Activated naive CD8-positive, alpha-beta T cell (primary cell): ENCODE data around the gene TNNT2.

ENCODE experiments used
- H3K27ac Mint-ChIP-seq: one replicate; pipeline ENCODE4 v1.8.0; 2021; ENCODE audit warnings: mixed read lengths
- H3K27me3 Mint-ChIP-seq: one replicate; pipeline ENCODE4 v1.8.0; 2021; ENCODE audit warnings: mixed read lengths
- H3K36me3 Mint-ChIP-seq: one replicate; pipeline ENCODE4 v1.8.0; 2021; ENCODE audit warnings: mixed read lengths
- H3K4me1 Mint-ChIP-seq: one replicate; pipeline ENCODE4 v1.8.0; 2021; ENCODE audit warnings: low read depth, mixed read lengths
- H3K4me3 Mint-ChIP-seq: one replicate; pipeline ENCODE4 v1.8.0; 2021; ENCODE audit warnings: mild to moderate bottlenecking, mixed read lengths
- H3K9me3 Mint-ChIP-seq: one replicate; pipeline ENCODE4 v1.8.0; 2021; ENCODE audit warnings: low read depth, mixed read lengths

TNNT2 gene

DNA sequence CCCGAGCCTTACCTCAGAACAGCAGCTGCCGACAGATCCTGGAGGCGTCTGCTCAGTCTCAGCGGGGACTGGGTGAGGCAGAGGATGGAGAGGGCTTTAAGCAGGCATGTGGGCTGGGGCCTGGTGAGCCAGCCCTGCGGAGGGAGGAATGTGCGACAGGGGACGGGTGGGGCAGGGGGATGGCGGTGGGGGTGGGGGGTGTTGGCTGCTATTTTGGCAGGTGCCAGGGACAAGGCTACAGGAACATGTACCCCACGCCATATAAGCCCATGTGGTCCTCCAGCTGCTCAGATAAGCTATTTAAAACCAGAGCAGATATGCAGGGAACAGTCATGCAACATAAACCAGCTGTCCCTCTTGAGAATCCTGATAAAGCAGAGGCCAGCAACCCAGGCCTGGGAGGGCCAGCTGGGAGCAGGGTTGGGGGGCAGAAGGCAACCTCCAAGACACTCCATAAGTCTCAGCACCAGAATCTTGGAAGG lies at the start of gene TNNT2:
Gene TNNT2, minus strand, starts transcription at position 70 of the 482 bp plus-strand sequence. CDS start 4,426 bp downstream, outside the sequence.
- no peaks in the 10 kb centered on the region for H3K9me3 Mint-ChIP-seq
- no peaks in the 10 kb centered on the region for H3K27me3 Mint-ChIP-seq
- H3K27ac Mint-ChIP-seq, result no peak within 1 kb of the TSS
- no peaks in the 10 kb centered on the region for H3K4me1 Mint-ChIP-seq
- H3K4me3 Mint-ChIP-seq, result no peak within 1 kb of the TSS
- H3K36me3 Mint-ChIP-seq, result no peaks in the 10 kb centered on the region

DNA sequence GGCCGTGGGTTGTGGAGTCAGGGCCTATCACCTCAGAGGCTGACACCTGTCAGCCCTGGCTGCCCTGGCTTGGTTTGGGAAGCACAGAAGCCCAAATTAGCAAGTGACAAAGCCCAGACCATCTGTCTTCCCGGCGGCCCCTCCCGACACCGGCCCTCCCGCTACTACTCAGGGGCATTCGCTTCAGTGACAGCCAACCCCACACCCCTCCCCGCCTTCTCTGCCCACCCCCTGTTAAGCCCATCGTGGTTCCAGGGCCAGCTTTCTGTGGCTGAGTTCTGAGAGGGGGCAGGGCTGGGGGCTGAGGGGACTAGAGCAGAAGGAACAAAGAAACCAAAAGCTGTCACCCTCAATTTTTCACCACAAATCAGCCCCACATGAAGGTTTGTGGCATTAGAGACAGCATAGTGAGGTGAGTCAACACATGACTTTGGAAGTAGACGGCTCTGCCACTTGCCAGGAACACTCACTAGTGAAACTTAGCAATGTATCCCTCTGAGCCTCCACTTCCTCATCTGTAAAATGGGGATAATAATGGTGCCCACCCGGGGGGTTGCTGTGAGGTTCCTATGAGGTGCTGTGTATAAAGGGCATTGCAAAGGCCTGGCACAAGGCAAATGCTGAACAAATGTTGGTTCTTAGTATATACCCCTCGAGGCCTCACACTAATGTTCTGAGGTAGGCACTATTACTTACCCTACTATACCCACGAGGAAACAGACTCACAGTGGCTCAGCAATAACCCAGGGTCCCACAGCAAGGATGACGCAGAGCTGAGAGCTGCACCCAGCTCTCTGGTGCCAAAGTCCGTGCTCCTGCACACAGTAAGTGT lies 49.2 kb upstream of the TNNT2 start:
- no peak overlapping the region for H3K27ac Mint-ChIP-seq
- no peak overlapping the region for H3K4me3 Mint-ChIP-seq
- H3K4me1 Mint-ChIP-seq, result peaks cover 2% of the 10 kb centered on the region
- H3K27me3 Mint-ChIP-seq, result peaks cover 9% of the 10 kb centered on the region
- H3K36me3 Mint-ChIP-seq, result no peaks in the 10 kb centered on the region
- H3K9me3 Mint-ChIP-seq, result no peaks in the 10 kb centered on the region

DNA sequence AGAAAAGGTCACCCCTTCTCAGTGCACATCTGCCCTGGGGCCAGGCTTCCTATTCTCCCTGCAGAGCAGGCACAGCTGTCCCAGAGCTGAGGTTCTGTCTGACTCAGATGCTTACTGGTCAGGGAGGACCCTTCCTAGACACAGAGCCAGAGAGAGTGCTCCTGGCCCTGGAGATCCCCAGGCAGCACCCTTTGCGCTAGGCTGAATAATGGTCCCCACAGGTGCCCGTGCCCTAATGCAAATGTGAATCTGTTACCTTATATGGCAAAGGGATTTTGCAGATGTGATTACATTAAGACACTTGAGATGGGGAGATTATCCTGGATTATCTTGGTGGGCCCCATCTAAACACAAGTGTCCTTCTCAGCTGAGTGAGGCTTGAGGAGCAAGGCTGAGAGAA lies 46.7 kb upstream of the TNNT2 start:
- H3K4me3 Mint-ChIP-seq, result no peak overlapping the region
- H3K9me3 Mint-ChIP-seq, result no peaks in the 10 kb centered on the region
- H3K27me3 Mint-ChIP-seq, result peaks cover 3% of the 10 kb centered on the region
- peaks cover 2% of the 10 kb centered on the region for H3K4me1 Mint-ChIP-seq
- no peak overlapping the region for H3K27ac Mint-ChIP-seq
- H3K36me3 Mint-ChIP-seq, result no peaks in the 10 kb centered on the region

DNA sequence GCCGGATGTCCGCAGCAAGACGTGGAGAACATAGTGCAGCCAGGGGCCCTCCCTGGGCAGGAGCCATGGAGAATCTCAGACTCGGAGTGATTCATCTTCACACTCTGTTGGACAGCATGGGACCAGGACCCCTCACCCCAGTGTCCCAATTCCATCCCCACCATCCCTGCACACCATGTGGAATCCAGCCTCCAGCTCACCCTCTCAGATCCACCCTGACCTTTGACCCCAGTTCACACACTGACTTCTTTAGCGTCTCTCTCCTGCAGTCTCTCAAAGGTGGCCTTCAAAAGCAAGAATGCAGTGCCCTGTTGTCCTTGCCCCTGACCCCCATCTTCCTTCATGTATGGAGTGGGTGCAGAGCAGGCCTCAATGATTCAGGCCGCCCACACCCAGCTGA lies 46.2 kb upstream of the TNNT2 start:
- Mint-ChIP-seq H3K4me3 (no peak overlapping the region), H3K27me3 (no peaks in the 10 kb centered on the region), H3K36me3 (no peaks in the 10 kb centered on the region), H3K9me3 (no peaks in the 10 kb centered on the region), H3K27ac (no peak overlapping the region), H3K4me1 (peaks cover 2% of the 10 kb centered on the region)

DNA sequence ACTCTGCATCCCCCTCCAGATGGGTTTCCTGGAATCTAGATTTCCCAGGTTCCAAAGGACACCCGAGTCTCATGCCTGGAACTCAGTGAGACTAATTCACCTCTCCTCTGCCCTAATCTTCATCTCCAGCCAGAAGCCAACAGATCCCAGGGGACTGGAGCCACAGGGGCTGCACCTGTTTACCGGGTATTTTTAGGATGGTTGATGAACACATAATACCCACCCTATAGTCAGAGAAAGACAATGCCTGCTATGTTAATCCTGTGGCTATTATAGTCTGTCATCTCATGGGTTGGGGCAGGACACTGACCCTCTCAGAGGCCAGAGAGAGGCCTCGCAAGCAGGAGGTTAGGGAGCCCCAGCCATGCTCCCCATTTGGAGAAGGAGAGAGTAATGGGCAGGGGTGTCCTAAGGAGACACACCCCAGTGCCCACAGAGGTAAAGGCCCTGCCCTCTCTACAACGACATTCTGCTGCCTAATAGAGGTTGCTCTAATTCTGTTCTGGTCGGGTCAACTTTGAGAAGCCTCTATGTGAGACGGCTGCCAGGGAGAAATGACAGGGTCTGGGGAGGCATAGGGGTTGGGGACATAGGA lies 45.1 kb upstream of the TNNT2 start:
- H3K36me3 Mint-ChIP-seq, result no peaks in the 10 kb centered on the region
- peaks cover 2% of the 10 kb centered on the region for H3K4me1 Mint-ChIP-seq
- H3K27me3 Mint-ChIP-seq, result no peaks in the 10 kb centered on the region
- H3K9me3 Mint-ChIP-seq, result no peaks in the 10 kb centered on the region
- H3K27ac Mint-ChIP-seq, result no peak overlapping the region
- no peak overlapping the region for H3K4me3 Mint-ChIP-seq

DNA sequence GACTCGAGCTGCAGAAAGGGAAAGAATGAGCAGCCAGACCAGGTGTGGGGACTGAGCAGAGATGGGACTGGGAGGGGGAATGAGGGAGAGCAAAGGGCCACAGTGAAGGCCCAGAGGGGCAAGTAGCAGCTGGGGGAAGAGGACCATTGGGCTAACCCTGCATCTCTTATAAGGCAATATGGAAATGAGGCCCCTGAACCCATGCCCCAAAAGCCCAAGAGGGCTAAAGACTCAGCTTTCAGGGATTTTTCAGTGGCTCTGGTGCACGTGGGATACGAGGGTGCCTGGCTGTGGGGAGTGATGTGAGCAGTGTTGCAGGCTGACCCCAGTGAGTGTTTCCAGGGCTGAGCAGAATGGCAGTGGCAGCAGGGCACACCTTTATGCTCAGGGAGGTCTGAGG lies 44.5 kb upstream of the TNNT2 start:
- Mint-ChIP-seq H3K4me1 (peaks cover 2% of the 10 kb centered on the region), H3K36me3 (no peaks in the 10 kb centered on the region), H3K27me3 (peaks cover under 1% of the 10 kb centered on the region), H3K27ac (no peak overlapping the region), H3K9me3 (no peaks in the 10 kb centered on the region), H3K4me3 (no peak overlapping the region)

DNA sequence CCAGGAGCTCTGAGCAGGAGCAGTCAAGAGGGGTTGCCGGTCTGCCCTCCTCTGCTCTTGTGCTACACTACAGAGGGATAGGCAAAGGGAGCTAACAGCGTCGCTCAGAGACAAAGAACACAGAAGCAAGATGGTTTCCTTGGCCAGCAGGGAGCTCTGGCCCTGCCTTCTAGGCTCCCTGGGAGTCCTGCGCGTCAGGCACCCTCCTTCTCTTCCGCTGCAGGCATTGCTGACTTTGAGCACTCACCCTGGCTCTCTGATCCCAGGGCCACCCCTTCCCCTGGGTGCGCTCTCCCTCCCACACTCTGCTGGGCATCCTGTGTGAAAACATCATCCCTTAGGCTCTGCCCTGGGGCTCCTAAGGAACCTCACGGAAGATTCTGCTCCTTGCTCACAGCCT lies 43.6 kb upstream of the TNNT2 start:
- peaks cover 2% of the 10 kb centered on the region for H3K4me1 Mint-ChIP-seq
- no peaks in the 10 kb centered on the region for H3K36me3 Mint-ChIP-seq
- peaks cover 3% of the 10 kb centered on the region for H3K27me3 Mint-ChIP-seq
- H3K4me3 Mint-ChIP-seq, result no peak overlapping the region
- H3K9me3 Mint-ChIP-seq, result no peaks in the 10 kb centered on the region
- no peak overlapping the region for H3K27ac Mint-ChIP-seq

DNA sequence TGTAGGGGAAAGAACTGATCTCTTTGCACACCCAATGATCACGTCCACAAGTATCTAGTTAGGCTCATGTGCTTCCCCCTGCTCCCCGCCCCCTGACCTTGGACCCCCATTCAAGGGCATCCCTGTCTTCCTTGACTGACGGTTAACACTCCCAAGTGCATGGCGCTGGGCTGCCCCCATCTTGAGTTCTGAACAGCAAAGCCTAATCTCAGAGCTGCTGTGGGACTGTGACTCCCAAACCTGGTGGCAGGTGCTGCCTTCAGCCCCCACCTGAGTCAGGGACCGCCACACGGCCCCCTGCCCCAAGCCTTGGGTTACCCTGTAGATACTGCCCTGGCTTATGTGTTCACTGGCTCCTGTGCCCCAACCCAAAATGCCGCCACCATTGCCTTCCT lies 43.1 kb upstream of the TNNT2 start:
- Mint-ChIP-seq H3K4me1 (no peaks in the 10 kb centered on the region), H3K36me3 (no peaks in the 10 kb centered on the region), H3K9me3 (no peaks in the 10 kb centered on the region), H3K4me3 (no peak overlapping the region), H3K27me3 (peaks cover 3% of the 10 kb centered on the region), H3K27ac (no peak overlapping the region)

DNA sequence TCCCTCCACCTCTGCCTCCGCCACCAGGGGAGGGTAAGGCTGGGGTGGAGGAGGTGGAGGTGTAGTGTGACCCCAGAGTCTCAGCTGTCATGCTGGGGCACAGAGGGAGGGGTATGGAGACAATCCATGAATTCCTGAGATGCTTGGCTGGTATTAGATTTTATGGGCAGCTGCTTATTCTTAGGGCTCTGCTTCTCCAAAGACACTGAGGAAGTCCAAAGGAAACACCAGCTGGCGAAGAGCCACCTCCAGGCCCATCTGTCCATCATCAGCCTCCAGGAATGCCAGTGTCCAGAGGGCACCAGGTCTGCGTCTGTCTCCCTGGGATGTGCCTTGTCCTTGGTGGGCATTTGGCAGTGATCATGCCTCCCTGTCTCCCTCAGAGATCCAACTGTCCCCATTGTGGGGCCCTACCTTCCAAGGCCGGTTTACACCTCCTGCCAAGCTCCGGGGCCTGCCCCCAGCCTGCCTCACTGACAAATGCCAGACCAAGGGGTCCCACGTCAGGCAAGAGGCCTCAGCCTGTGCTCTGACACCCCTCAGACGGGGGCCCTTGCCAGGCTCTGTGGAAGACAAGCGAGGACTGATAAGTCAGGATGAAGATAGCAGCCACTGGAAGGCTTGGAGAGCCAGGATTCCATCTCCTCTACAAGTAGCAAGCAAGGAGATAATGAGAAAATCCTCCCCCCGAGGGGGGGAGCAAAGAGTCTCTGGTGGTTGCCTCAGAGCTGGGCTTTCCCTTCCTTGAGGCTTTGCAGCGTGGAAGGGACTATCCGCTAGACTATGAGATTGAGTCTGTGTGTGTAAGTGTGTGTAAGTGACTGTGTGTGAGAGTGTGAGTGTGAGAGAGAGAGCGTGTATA lies 42.5 kb upstream of the TNNT2 start:
- Mint-ChIP-seq H3K36me3 (no peaks in the 10 kb centered on the region), H3K27me3 (peaks cover 4% of the 10 kb centered on the region), H3K4me3 (no peak overlapping the region), H3K9me3 (no peaks in the 10 kb centered on the region), H3K4me1 (no peaks in the 10 kb centered on the region), H3K27ac (no peak overlapping the region)

DNA sequence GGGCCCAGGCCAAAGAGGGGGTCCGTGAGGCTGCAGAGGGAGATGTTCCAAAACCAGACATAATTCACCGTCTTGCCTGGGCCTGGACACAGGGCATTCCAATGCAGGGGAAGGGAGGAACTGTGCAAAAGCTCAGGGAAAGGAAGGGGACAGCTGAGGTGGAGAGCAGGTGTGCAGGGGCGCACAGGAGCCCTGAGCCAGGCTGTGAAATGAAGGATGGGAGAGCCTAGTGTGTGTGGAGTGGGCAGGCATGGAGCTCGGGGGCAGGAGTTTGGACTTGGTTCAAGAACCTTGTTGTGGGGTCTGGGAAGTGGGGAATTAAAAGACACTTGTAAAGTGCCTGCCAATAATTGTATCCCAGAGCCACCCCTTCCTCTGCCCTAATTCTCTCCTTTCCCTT lies 41.8 kb upstream of the TNNT2 start:
- H3K9me3 Mint-ChIP-seq, result no peaks in the 10 kb centered on the region
- no peaks in the 10 kb centered on the region for H3K36me3 Mint-ChIP-seq
- H3K27me3 Mint-ChIP-seq, result peaks cover 6% of the 10 kb centered on the region
- H3K4me1 Mint-ChIP-seq, result no peaks in the 10 kb centered on the region
- no peak overlapping the region for H3K4me3 Mint-ChIP-seq
- no peak overlapping the region for H3K27ac Mint-ChIP-seq

DNA sequence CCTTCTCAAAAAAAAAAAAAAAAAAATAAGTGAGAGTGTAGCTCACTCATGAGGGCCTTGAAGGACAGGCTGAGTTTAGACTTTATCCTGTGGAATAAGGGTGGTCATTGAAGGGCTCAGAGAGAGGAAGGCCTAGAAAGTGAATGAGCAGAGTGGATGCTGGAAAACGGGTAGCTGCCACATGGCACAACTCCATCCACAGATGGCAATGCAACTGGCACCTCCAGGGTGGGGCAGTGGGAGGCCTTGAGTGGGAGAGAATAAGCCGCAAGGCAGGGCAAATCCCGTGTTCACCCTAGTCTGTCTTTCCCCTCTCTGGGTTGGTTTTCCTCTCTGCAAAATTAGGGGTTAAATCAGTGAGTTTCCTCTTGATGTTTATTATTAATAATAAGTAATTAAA lies 41.0 kb upstream of the TNNT2 start:
- Mint-ChIP-seq H3K36me3 (no peaks in the 10 kb centered on the region), H3K4me1 (no peaks in the 10 kb centered on the region), H3K9me3 (no peaks in the 10 kb centered on the region), H3K4me3 (no peak overlapping the region), H3K27ac (no peak overlapping the region), H3K27me3 (peaks cover 6% of the 10 kb centered on the region)

DNA sequence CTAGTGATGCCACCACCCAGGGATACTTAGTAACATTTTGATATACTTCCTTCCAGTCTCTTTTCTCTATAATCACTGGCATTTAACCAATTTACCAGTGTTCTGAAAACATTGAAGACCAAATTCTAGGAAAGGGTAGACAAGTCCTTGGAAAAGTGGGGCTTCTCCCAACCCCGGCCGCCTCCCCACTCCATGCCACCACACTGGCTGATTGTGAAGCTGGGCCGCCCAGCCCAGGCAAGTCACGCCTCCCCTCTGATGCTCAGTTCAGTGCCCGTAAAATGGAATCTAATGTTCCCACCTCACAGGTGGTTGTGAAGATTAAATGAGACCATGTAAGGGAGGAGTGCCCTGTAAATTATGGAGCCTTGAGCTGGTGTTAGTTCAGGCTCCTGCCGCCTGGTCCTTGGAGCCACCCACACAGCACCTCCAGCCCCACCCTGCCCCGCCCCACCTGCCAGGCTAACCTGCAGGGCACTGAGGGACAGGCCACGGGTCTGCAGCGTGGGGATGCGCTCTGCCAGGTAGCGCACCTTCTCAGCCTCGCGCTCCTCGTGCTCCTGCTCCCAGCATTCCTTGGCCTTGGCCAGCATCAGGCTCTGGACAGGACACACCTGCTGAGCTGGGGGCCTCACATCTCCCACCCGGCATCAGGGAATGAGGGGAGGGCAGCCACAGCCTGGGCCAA lies 36.7 kb upstream of the TNNT2 start:
- Mint-ChIP-seq H3K27ac (no peak overlapping the region), H3K36me3 (no peaks in the 10 kb centered on the region), H3K27me3 (peaks cover 6% of the 10 kb centered on the region), H3K9me3 (no peaks in the 10 kb centered on the region), H3K4me3 (no peak overlapping the region), H3K4me1 (no peaks in the 10 kb centered on the region)

DNA sequence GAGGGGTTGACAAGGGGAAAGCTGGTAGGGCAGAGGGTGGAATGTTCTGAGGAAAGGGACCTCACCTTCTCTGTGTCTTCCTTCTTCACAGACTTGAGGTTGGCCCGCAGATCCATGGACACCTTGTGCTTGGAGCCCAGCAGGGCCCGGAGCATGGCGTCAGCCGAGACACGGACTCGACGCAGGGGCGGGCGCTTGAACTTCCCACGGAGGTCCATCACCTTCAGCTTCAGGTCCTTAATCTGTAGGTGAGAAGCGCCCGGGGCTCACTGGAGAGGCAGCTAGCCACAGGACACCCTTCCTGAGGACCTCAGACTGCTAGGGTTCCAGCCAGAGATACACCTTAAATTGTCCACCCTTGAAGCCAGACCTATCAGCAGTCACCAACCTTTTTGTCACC lies 33.8 kb upstream of the TNNT2 start:
- H3K36me3 Mint-ChIP-seq, result no peaks in the 10 kb centered on the region
- H3K27ac Mint-ChIP-seq, result no peak overlapping the region
- H3K4me3 Mint-ChIP-seq, result no peak overlapping the region
- H3K27me3 Mint-ChIP-seq, result peaks cover 5% of the 10 kb centered on the region
- H3K9me3 Mint-ChIP-seq, result no peaks in the 10 kb centered on the region
- peaks cover 1% of the 10 kb centered on the region for H3K4me1 Mint-ChIP-seq

DNA sequence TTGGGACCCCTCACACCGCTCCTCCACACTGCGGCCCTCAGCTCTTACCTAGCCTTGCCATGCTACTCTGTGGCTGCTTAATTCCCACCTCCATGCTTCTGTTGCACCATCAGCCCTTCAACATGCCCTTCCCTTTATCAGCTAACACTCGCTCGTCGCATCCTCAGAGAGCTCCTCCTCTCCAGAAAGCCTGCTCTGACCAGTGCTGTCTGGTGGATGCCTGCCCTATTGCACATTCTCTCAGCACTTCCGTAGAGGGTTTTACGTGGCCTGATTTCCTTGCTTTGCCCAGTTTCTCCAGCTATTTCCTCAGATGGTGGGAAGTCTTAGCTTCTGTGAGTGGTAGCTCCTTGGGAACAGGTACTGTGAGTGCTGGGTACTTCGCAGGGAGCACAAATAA lies 32.0 kb upstream of the TNNT2 start:
- H3K9me3 Mint-ChIP-seq, result no peaks in the 10 kb centered on the region
- no peaks in the 10 kb centered on the region for H3K36me3 Mint-ChIP-seq
- H3K4me1 Mint-ChIP-seq, result peaks cover 1% of the 10 kb centered on the region
- H3K4me3 Mint-ChIP-seq, result no peak overlapping the region
- H3K27me3 Mint-ChIP-seq, result peaks cover 2% of the 10 kb centered on the region
- no peak overlapping the region for H3K27ac Mint-ChIP-seq

DNA sequence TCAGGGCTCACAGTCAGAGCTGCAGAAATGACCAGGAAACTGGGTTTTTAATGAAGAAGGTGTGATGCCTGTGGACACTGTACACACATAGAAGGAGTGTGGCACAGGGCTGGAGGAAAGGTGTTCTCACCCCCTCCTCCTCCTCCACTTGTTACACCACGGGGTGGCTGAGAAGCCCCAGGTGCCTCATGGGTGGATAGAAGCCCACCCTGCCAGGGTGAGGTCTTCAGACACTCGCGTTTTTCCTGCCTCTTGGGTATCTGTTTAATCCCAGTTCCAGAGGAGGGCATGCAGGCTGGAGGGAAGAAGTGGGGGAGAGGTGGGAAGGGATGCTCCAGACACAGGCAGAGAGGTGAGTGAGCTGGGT lies 31.3 kb upstream of the TNNT2 start:
- Mint-ChIP-seq H3K27me3 (peaks cover 2% of the 10 kb centered on the region), H3K4me3 (no peak overlapping the region), H3K36me3 (no peaks in the 10 kb centered on the region), H3K4me1 (peaks cover 1% of the 10 kb centered on the region), H3K27ac (no peak overlapping the region), H3K9me3 (no peaks in the 10 kb centered on the region)
